Stomach (tissue), 9 donors: ENCODE measurements around the gene GRK3. TPM values are rescaled to one million over a fixed set of nuclear protein-coding genes. Genes with fewer than 3 reads are reported as not detected.

ENCODE experiments used
- DNase-seq, 2 donors: peaks; one replicate each; pipeline versions ENCODE4 v3.0.0 to v3.0.0-alpha.2; 2013 to 2019
- H3K27ac ChIP-seq, 5 donors: fragments of 200-600 bp in 4 of 5; sonication (generic) in 4 of 5; one replicate each; pipeline ENCODE4 v1.5.1; 2013 to 2019; ENCODE audit warnings: mild to moderate bottlenecking in 1 of 5, moderate library complexity in 1 of 5
- H3K27me3 ChIP-seq, 3 donors: fragments of 200-600 bp; sonication (generic); one replicate each; pipeline ENCODE4 v1.5.1; 2017 to 2019; ENCODE audit warnings: mixed run types in 1 of 3
- H3K36me3 ChIP-seq, 4 donors: fragments of 200-600 bp; sonication (generic); 1 replicate in 3 of 4; 2 replicates in 1 of 4; pipeline ENCODE4 v1.5.1; 2016 to 2019
- H3K4me1 ChIP-seq, 4 donors: fragments of 200-600 bp; sonication (generic); one replicate each; pipeline ENCODE4 v1.5.1; 2016 to 2019
- H3K4me3 ChIP-seq, 4 donors: fragments of 200-600 bp; sonication (generic) in 3 of 4; one replicate each; pipeline ENCODE4 v1.5.1; 2016 to 2019; ENCODE audit warnings: mild to moderate bottlenecking in 1 of 4
- H3K9me3 ChIP-seq, 4 donors: fragments of 200-600 bp; sonication (generic); one replicate each; pipeline ENCODE4 v1.5.1; 2016 to 2019
- CTCF ChIP-seq, 7 experiments: fragments of 450-650 bp in 4 of 7; fragments of 200-600 bp in 3 of 7; sonication (generic) in 3 of 7; IDR thresholded peaks; one replicate each; pipeline ENCODE4 v1.5.1; 2016 to 2019; ENCODE audit warnings: antibody characterized with exemption in 7 of 7, control low read depth in 2 of 7, mild to moderate bottlenecking in 1 of 7
- EP300 ChIP-seq: sonication (generic); formaldehyde crosslinking; IDR thresholded peaks from one replicate; pipeline ENCODE4 v1.6.1; 2017; ENCODE audit warnings: antibody characterized with exemption
- POLR2A ChIP-seq, 4 donors: fragments of 450-650 bp; IDR thresholded peaks; one replicate each; pipeline ENCODE4 v1.6.1; 2016; ENCODE audit warnings: antibody characterized with exemption in 4 of 4, control low read depth in 2 of 4, mild to moderate bottlenecking in 1 of 4, moderate library complexity in 1 of 4
- POLR2AphosphoS5 ChIP-seq, 3 donors: sonication (generic); formaldehyde crosslinking; IDR thresholded peaks; one replicate each; pipeline ENCODE4 v1.6.1; 2016; ENCODE audit warnings: antibody characterized with exemption in 3 of 3
- WGBS, 5 donors: extraction: QIAGEN DNeasy Blood & Tissue Kit in 3 of 5; methylation state at CpG; one replicate each; pipeline versions ENCODE4 v1.1.5 to v1.1.7; 2013 to 2018; 5-methylcytosine and 5-hydroxymethylcytosine counted together
- intact Hi-C: fragments of 100-400 bp; cut with DNase I; formaldehyde crosslinking; loops from one replicate; pipeline ENCODE4 v1.15.1; 2023; ENCODE audit warnings: low total_unique reads
- polyA plus RNA-seq, 3 donors: library from polyadenylated mRNA; stranded (reverse); fragments of 200-250 nt; gene quantifications; one replicate each; pipeline ENCODE4 v1.2.3, GENCODE V29; 2013
- total RNA-seq, 5 donors: library from RNA; depleted of rRNA; stranded (reverse); fragments of >200 nt; gene quantifications; one replicate each; pipeline versions ENCODE4 v1.1.0 to v1.2.3, GENCODE V29; 2014 to 2016
- donor health status: healthy with polysubstance abuse.
- donor health status: Bipolar disorder and iron deficiency.
- donor health status: healthy.

GRK3 gene
- total and polyA plus RNA-seq, 8 donors: 0.87 to 29.5 (median 4.1) TPM

GRCh38 chr22:25772288-25772687 lies 207.8 kb downstream of the GRK3 start:
- WGBS, 5 donors: 61 to 75% (median 69%) methylated on average over 9 of the region's 9 CpGs

GRCh38 chr22:25774575-25775026 lies 210.1 kb downstream of the GRK3 start:
- Histone ChIP-seq H3K36me3 (no peaks in the 10 kb centered on the region), H3K27ac (no peak overlapping the region), H3K4me1 (no peaks in the 10 kb centered on the region), H3K9me3 (no peaks in the 10 kb centered on the region), H3K4me3 (no peak overlapping the region), H3K27me3 (peaks cover 0 to 28% (median 3%) of the 10 kb centered on the region in 3 donors)
- TF ChIP-seq EP300 (no peak), POLR2A (IDR thresholded peaks at IDR 0.05) (no peak), CTCF (IDR thresholded peaks at IDR 0.05) (no peak), POLR2AphosphoS5 (IDR thresholded peaks at IDR 0.05) (no peak)
- intact Hi-C loops: loop anchor here (5.0 kb wide), 1 partner anchor 312 kb away; no protein-coding TSS in a partner anchor
- WGBS, 5 donors: 55 to 77% (median 58%) methylated on average over 6 to 12 of the region's 12 CpGs
- peak in 1 of 2 donors; percentile 40 for DNase-seq

More at GRCh38 chr22:25772288-25772687, 207.8 kb downstream of the GRK3 start:
- Histone ChIP-seq H3K27ac (no peak overlapping the region), H3K9me3 (peaks cover 0 to 2% (median under 1%) of the 10 kb centered on the region in 4 donors), H3K36me3 (no peaks in the 10 kb centered on the region), H3K27me3 (peaks cover 0 to 34% (median under 1%) of the 10 kb centered on the region in 3 donors), H3K4me1 (no peaks in the 10 kb centered on the region), H3K4me3 (no peak overlapping the region)
- TF ChIP-seq POLR2AphosphoS5 (IDR thresholded peaks at IDR 0.05) (no peak), POLR2A (IDR thresholded peaks at IDR 0.05) (no peak), CTCF (IDR thresholded peaks at IDR 0.05) (no peak), EP300 (no peak)
- intact Hi-C loops: loop anchor here (5.0 kb wide), 1 partner anchor 310 kb away; no protein-coding TSS in a partner anchor
- DNase-seq: no peak

- Histone ChIP-seq H3K36me3 (no peaks in the 10 kb centered on the region), H3K4me3 (no peak overlapping the region), H3K4me1 (no peaks in the 10 kb centered on the region), H3K27me3 (peaks cover 0 to 30% (median 3%) of the 10 kb centered on the region in 3 donors), H3K27ac (no peak overlapping the region), H3K9me3 (no peaks in the 10 kb centered on the region)
- DNase-seq: peak in 1 of 2 donors; percentile 42
- TF ChIP-seq POLR2AphosphoS5 (IDR thresholded peaks at IDR 0.05) (no peak), EP300 (no peak), CTCF (IDR thresholded peaks at IDR 0.05) (no peak), POLR2A (IDR thresholded peaks at IDR 0.05) (no peak)
- WGBS, 5 donors: 36 to 55% (median 42%) methylated on average over 8 of the region's 8 CpGs
- intact Hi-C loops: no loop called here
Observed at GRCh38 chr22:25775531-25775930, 211.1 kb downstream of the GRK3 start.

GRCh38 chr22:25777411-25777810 lies 212.9 kb downstream of the GRK3 start:
- intact Hi-C loops: no loop called here
- WGBS, 5 donors: 70 to 88% (median 84%) methylated on average over 5 to 9 of the region's 9 CpGs
- no peaks in the 10 kb centered on the region for H3K36me3 ChIP-seq
- peaks cover 0 to 34% (median 6%) of the 10 kb centered on the region in 3 donors for H3K27me3 ChIP-seq
- no peak for TF ChIP-seq CTCF (IDR thresholded peaks at IDR 0.05)
- DNase-seq: no peak
- no peaks in the 10 kb centered on the region for H3K4me1 ChIP-seq
- H3K4me3 ChIP-seq: no peak overlapping the region
- H3K9me3 ChIP-seq: no peaks in the 10 kb centered on the region
- H3K27ac ChIP-seq: no peak overlapping the region
